IMR-90 (cell line): ENCODE data around the gene HECTD1. TPM values are rescaled to one million over a fixed set of nuclear protein-coding genes. Genes with fewer than 3 reads are reported as not detected.

ENCODE experiments used
- ATAC-seq: fragments of 200-7000 bp; cut with Tn5 transposase; 2 replicates; pipeline ENCODE4 v1.9.1; 2020; ENCODE audit warnings: low read depth, mild to moderate bottlenecking, moderate library complexity
- BruUV-seq: library from RNA; stranded (reverse); fragments of 400-500 nt; replicated peaks from 2 replicates; lab custom pipeline; 2021; lab: Mats Ljungman, UMichigan
- CTCF ChIA-PET: fragments of 300-600 bp; formaldehyde crosslinking; extraction: SDS; loops from one replicate; lab custom pipeline; 2021; ENCODE audit warnings: antibody characterized with exemption; lab: Yijun Ruan, JAX
- POLR2A ChIA-PET: fragments of 300-600 bp; sonication (Branson Sonifier 250); formaldehyde crosslinking; loops from one replicate; lab custom pipeline; 2022; ENCODE audit warnings: antibody characterized with exemption; ENCODE audit not compliant: unreplicated experiment; lab: Charles Lee
- DNase-seq: peaks from one replicate; pipeline ENCODE4 v3.0.0; 2013
- H2AFZ ChIP-seq: replicated peaks from 2 replicates; pipeline ENCODE3; 2013; ENCODE audit warnings: low read length, mild to moderate bottlenecking; ENCODE audit not compliant: poor library complexity
- H2AK5ac ChIP-seq: 2 replicates; pipeline ENCODE4 v1.6.1; 2013; ENCODE audit warnings: low read depth, low read length, inconsistent platforms
- H2AK9ac ChIP-seq: replicated peaks from 2 replicates; pipeline ENCODE3; 2013; ENCODE audit warnings: mild to moderate bottlenecking, low read depth, low read length, moderate library complexity; ENCODE audit not compliant: poor library complexity
- H2BK120ac ChIP-seq: 2 replicates; pipeline ENCODE4 v1.6.1; 2013; ENCODE audit warnings: low read depth, low read length, inconsistent platforms
- H2BK15ac ChIP-seq: 3 replicates; pipeline ENCODE4 v1.6.1; 2013; ENCODE audit warnings: low read depth, low read length, inconsistent platforms
- H2BK20ac ChIP-seq: 2 replicates; pipeline ENCODE4 v1.6.1; 2013; ENCODE audit warnings: low read depth, mild to moderate bottlenecking, inconsistent platforms, low read length, moderate library complexity
- H2BK5ac ChIP-seq: 2 replicates; pipeline ENCODE4 v1.6.1; 2013; ENCODE audit warnings: mild to moderate bottlenecking, low read depth, low read length, inconsistent platforms; ENCODE audit not compliant: poor library complexity, severe bottlenecking
- H3K14ac ChIP-seq: replicated peaks from 2 replicates; pipeline ENCODE4 v1.6.1; 2013; ENCODE audit warnings: low read depth, low read length, inconsistent platforms
- H3K18ac ChIP-seq: 2 replicates; pipeline ENCODE4 v1.6.1; 2013; ENCODE audit warnings: low read depth, low read length, control low read depth
- H3K23ac ChIP-seq: 2 replicates; pipeline ENCODE4 v1.6.1; 2013; ENCODE audit warnings: low read depth, low read length, inconsistent platforms
- H3K27ac ChIP-seq: 2 replicates; pipeline ENCODE4 v1.5.1; 2013; ENCODE audit warnings: mild to moderate bottlenecking, control low read depth, low read length; ENCODE audit not compliant: insufficient read depth
- H3K27me3 ChIP-seq: 2 replicates; pipeline ENCODE4 v1.6.1; 2013; ENCODE audit warnings: low read length; ENCODE audit not compliant: control insufficient read depth, insufficient read depth
- H3K36me3 ChIP-seq: 2 replicates; pipeline ENCODE4 v1.6.1; 2013; ENCODE audit warnings: low read length, mixed read lengths; ENCODE audit not compliant: control insufficient read depth, insufficient read depth
- H3K4ac ChIP-seq: 2 replicates; pipeline ENCODE4 v1.6.1; 2013; ENCODE audit warnings: low read depth, low read length, inconsistent platforms
- H3K4me1 ChIP-seq: 2 replicates; pipeline ENCODE4 v1.6.1; 2013; ENCODE audit warnings: low read length, mixed read lengths; ENCODE audit not compliant: control insufficient read depth, insufficient read depth
- H3K4me2 ChIP-seq: 2 replicates; pipeline ENCODE4 v1.6.1; 2013; ENCODE audit warnings: low read depth, mild to moderate bottlenecking, control low read depth, low read length, moderate library complexity
- H3K4me3 ChIP-seq: 2 replicates; pipeline ENCODE4 v1.5.1; 2013; ENCODE audit warnings: low read depth, mild to moderate bottlenecking, control low read depth, low read length, moderate library complexity; ENCODE audit not compliant: insufficient read depth
- H3K56ac ChIP-seq: 2 replicates; pipeline ENCODE4 v1.6.1; 2013; ENCODE audit warnings: low read length, inconsistent platforms; ENCODE audit not compliant: insufficient read depth; ENCODE audit errors: extremely low read depth
- H3K79me1 ChIP-seq, 2 experiments: 2 replicates each; pipeline ENCODE4 v1.6.1; 2013; ENCODE audit warnings: low read length in 2 of 2, inconsistent platforms in 1 of 2, low read depth in 1 of 2
- H3K9ac ChIP-seq: 2 replicates; pipeline ENCODE4 v1.6.1; 2013; ENCODE audit warnings: low read depth, low read length, control low read depth
- H3K9me1 ChIP-seq: 2 replicates; pipeline ENCODE4 v1.6.1; 2013; ENCODE audit warnings: low read length, inconsistent platforms; ENCODE audit not compliant: insufficient read depth
- H3K9me3 ChIP-seq: 2 replicates; pipeline ENCODE4 v1.6.1; 2013; ENCODE audit warnings: low read length; ENCODE audit not compliant: control insufficient read depth, insufficient read depth
- H4K20me1 ChIP-seq: 2 replicates; pipeline ENCODE4 v1.6.1; 2013; ENCODE audit warnings: low read length, inconsistent platforms; ENCODE audit not compliant: insufficient read depth
- H4K5ac ChIP-seq: 2 replicates; pipeline ENCODE4 v1.6.1; 2013; ENCODE audit warnings: mild to moderate bottlenecking, low read depth, low read length, control low read depth
- H4K8ac ChIP-seq, 2 experiments: 2 replicates each; pipeline ENCODE4 v1.6.1; 2013; ENCODE audit warnings: low read depth in 2 of 2, low read length in 2 of 2, control low read depth in 1 of 2, inconsistent platforms in 1 of 2
- H4K91ac ChIP-seq: 2 replicates; pipeline ENCODE4 v1.6.1; 2013; ENCODE audit warnings: low read depth, low read length, inconsistent platforms; ENCODE audit not compliant: insufficient read depth
- BHLHE40 ChIP-seq: fragments of 150-350 bp; IDR thresholded peaks from 2 replicates; pipeline ENCODE4 v1.6.1; 2016; ENCODE audit warnings: mild to moderate bottlenecking, low read depth, low read length
- CEBPB ChIP-seq: IDR thresholded peaks from 2 replicates; pipeline ENCODE4 v1.6.1; 2012; ENCODE audit warnings: low read depth, low read length, improper control_type of control experiment
- dilution Hi-C: fragments of 300-500 bp; cut with HindIII; formaldehyde crosslinking; loops from one replicate; pipeline ENCODE4 v1.14.3; 2018; ENCODE audit warnings: low sequenced_read_pairs; ENCODE audit not compliant: unreplicated experiment
- in situ Hi-C: fragments of 300-500 bp; cut with MboI; formaldehyde crosslinking; loops from 3 replicates; pipeline ENCODE4 v1.14.3; 2019; ENCODE audit warnings: low sequenced_read_pairs, inconsistent platforms, mixed read lengths
- intact Hi-C: fragments of 100-400 bp; cut with micrococcal nuclease; formaldehyde crosslinking; loops from 2 replicates; pipeline ENCODE4 v1.10.0; 2022
- polyA plus RNA-seq, 3 experiments: library from polyadenylated mRNA; depleted of rRNA; stranded (reverse); fragments of >200 nt; gene quantifications; 2 replicates each; pipeline ENCODE4 v1.2.3, GENCODE V29; 2012; ENCODE audit warnings: low replicate concordance in 1 of 3
- total RNA-seq: library from RNA; depleted of rRNA; stranded (reverse); fragments of >200 nt; gene quantifications from 2 replicates; pipeline ENCODE4 v1.2.3, GENCODE V29; 2012

The HECTD1 gene
- total and polyA plus RNA-seq, 2 of the 4 experiments (the other 2 are of a cell fraction), result 48.5 to 228 TPM

GRCh38 chr14:31128601-31129526 is 78.7 kb downstream of the HECTD1 start (continued):
- TF ChIP-seq CEBPB (no peak), BHLHE40 (no peak)

GRCh38 chr14:31127690-31128089 is 79.9 kb downstream of the HECTD1 start:
- POLR2A ChIA-PET, result no interaction called here
- intact Hi-C loops, result no loop called here
- no TSS peak for BruUV-seq

More at GRCh38 chr14:31127690-31128089, 79.9 kb downstream of the HECTD1 start:
- no peak overlapping the region for H3K27ac ChIP-seq
- CTCF ChIA-PET, result no interaction called here
- H2BK20ac ChIP-seq, result no peak overlapping the region
- H3K9me1 ChIP-seq, result peaks cover 6% of the 10 kb centered on the region; the same call in 1 of the 2 replicates
- no peak overlapping the region for H3K4me3 ChIP-seq
- no peak overlapping the region for H2BK15ac ChIP-seq
- H3K79me1 ChIP-seq, result peaks cover 5 to 27% of the 10 kb centered on the region in 2 experiments
- peak overlapping the region; percentile 8 for H2BK5ac ChIP-seq
- H4K5ac ChIP-seq, result no peak overlapping the region
- H3K4ac ChIP-seq, result no peak overlapping the region
- in situ Hi-C loops (no loop called here), dilution Hi-C loops (no loop called here)
- no peak overlapping the region for H2AK5ac ChIP-seq
- H4K8ac ChIP-seq, result no peak overlapping the region
- H3K36me3 ChIP-seq, result peaks cover 30% of the 10 kb centered on the region
- H3K4me1 ChIP-seq, result no peaks in the 10 kb centered on the region
- peak overlapping the region; percentile 51; the same call in 1 of the 2 replicates for H3K23ac ChIP-seq
- no peaks in the 10 kb centered on the region for H3K27me3 ChIP-seq
- no peak overlapping the region for H4K91ac ChIP-seq
- no peak for TF ChIP-seq CEBPB
- H2AFZ ChIP-seq, result no peak overlapping the region
- H3K14ac ChIP-seq, result no peak overlapping the region
- ATAC-seq, result no peak
- H4K20me1 ChIP-seq, result peaks cover 4% of the 10 kb centered on the region; the same call in 1 of the 2 replicates
- H2AK9ac ChIP-seq, result no peak overlapping the region
- no peak overlapping the region for H3K18ac ChIP-seq
- no peak overlapping the region for H3K4me2 ChIP-seq
- H3K56ac ChIP-seq, result no peak overlapping the region
- no peak overlapping the region for H2BK120ac ChIP-seq
- no peaks in the 10 kb centered on the region for H3K9me3 ChIP-seq
- no peak overlapping the region for H3K9ac ChIP-seq
- no peak for DNase-seq
